Panc1 (cell line): ENCODE results near the gene UBE2J1.

Source experiments
- POLR2AphosphoS5 ChIP-seq: IDR thresholded peaks from 2 replicates; pipeline ENCODE4 v1.6.1; 2012; ENCODE audit warnings: mild to moderate bottlenecking, low read depth, low read length, moderate library complexity
- SIN3A ChIP-seq: IDR thresholded peaks from 2 replicates; pipeline ENCODE4 v1.6.1; 2012; ENCODE audit warnings: low read depth, mild to moderate bottlenecking, low read length, moderate library complexity, borderline replicate concordance; ENCODE audit not compliant: insufficient read depth
- TCF7L2 ChIP-seq: IDR thresholded peaks from 2 replicates; pipeline ENCODE4 v1.6.1; 2011; ENCODE audit warnings: mild to moderate bottlenecking, low read depth, low read length, inconsistent platforms
- TF ChIP-seq, protein P1 (sequence below): fragments of 450-650 bp; IDR thresholded peaks from 2 replicates; pipeline ENCODE4 v1.5.1; 2017; ENCODE audit warnings: mild to moderate bottlenecking
- TF ChIP-seq, protein P2 (sequence below), 2 experiments: IDR thresholded peaks; 2 replicates each; pipeline ENCODE4 v1.6.1; 2011 to 2012; ENCODE audit warnings: low read depth in 2 of 2, control low read depth in 1 of 2, low read length in 1 of 2, mild to moderate bottlenecking in 1 of 2, moderate library complexity in 1 of 2; ENCODE audit not compliant: insufficient read depth in 1 of 2

GRCh38 chr6:89357390-89357789, 4.9 kb upstream of the UBE2J1 start:
- TF ChIP-seq, protein P1, sequence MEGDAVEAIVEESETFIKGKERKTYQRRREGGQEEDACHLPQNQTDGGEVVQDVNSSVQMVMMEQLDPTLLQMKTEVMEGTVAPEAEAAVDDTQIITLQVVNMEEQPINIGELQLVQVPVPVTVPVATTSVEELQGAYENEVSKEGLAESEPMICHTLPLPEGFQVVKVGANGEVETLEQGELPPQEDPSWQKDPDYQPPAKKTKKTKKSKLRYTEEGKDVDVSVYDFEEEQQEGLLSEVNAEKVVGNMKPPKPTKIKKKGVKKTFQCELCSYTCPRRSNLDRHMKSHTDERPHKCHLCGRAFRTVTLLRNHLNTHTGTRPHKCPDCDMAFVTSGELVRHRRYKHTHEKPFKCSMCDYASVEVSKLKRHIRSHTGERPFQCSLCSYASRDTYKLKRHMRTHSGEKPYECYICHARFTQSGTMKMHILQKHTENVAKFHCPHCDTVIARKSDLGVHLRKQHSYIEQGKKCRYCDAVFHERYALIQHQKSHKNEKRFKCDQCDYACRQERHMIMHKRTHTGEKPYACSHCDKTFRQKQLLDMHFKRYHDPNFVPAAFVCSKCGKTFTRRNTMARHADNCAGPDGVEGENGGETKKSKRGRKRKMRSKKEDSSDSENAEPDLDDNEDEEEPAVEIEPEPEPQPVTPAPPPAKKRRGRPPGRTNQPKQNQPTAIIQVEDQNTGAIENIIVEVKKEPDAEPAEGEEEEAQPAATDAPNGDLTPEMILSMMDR: no peak
- TF ChIP-seq TCF7L2 (no peak), POLR2AphosphoS5 (no peak), SIN3A (no peak)
- TF ChIP-seq, protein P2, sequence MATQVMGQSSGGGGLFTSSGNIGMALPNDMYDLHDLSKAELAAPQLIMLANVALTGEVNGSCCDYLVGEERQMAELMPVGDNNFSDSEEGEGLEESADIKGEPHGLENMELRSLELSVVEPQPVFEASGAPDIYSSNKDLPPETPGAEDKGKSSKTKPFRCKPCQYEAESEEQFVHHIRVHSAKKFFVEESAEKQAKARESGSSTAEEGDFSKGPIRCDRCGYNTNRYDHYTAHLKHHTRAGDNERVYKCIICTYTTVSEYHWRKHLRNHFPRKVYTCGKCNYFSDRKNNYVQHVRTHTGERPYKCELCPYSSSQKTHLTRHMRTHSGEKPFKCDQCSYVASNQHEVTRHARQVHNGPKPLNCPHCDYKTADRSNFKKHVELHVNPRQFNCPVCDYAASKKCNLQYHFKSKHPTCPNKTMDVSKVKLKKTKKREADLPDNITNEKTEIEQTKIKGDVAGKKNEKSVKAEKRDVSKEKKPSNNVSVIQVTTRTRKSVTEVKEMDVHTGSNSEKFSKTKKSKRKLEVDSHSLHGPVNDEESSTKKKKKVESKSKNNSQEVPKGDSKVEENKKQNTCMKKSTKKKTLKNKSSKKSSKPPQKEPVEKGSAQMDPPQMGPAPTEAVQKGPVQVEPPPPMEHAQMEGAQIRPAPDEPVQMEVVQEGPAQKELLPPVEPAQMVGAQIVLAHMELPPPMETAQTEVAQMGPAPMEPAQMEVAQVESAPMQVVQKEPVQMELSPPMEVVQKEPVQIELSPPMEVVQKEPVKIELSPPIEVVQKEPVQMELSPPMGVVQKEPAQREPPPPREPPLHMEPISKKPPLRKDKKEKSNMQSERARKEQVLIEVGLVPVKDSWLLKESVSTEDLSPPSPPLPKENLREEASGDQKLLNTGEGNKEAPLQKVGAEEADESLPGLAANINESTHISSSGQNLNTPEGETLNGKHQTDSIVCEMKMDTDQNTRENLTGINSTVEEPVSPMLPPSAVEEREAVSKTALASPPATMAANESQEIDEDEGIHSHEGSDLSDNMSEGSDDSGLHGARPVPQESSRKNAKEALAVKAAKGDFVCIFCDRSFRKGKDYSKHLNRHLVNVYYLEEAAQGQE (IDR thresholded peaks at IDR 0.05; ENCODE audit: insufficient read depth in 1 of 2, low read depth in 2 of 2, low read length in 1 of 2): no peak
